Bone marrow (tissue), 2 donors: ENCODE data around the gene RUBCNL.

Experiments
- DNase-seq, 2 donors: peaks; one replicate each; lab custom pipeline; 2025; lab: John Stamatoyannopoulos, UW

RUBCNL gene

GRCh38 chr13:46340631-46341111 lies 46.4 kb downstream of the RUBCNL start:
- peak in 1 of 2 donors; percentile 42 for DNase-seq

GRCh38 chr13:46340011-46340410 lies 47.0 kb downstream of the RUBCNL start:
- no peak for DNase-seq

- DNase-seq, result peak in 1 of 2 donors; percentile 87
These were observed 47.9 kb downstream of the RUBCNL start for GRCh38 chr13:46339035-46339666.

GRCh38 chr13:46337700-46338099 lies 49.4 kb downstream of the RUBCNL start:
- DNase-seq, result no peak

DNA sequence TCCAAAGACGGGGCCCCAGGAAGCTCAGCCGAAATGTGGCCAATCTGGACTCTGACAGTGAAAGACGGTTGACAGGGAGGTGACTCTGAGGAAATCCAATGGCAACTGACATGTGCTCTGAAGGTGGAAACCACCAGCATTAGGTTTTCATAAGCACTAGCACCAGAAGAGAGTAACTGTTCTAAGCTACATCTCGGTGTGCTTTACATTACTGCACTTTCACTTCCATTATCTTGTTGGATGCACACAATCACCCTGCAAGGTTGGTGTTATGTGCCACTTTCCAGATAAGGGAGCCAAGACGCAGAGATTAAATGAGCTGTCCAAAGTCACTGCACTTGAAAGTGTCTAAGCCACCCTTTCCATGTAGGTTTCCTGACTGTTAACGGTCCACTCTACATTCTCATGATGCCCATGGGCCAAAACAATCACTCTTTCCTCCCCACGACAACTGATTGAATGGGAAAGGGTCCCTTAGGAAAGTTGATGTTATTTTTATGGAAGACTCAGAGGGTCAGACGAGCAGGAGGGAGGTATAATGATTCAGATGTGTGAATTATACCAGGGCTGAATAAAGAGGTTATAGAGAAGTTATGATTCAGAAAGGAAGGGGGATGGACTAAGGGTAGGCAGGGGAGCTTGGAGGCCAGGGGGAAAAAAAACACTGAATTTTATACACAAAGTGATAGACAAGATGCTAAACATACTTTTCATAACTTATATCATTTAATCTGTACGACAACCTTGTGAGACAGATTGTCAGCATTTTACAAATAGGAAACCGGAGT lies 52.8 kb downstream of the RUBCNL start:
- DNase-seq, result no peak

GRCh38 chr13:46332772-46333171 lies 54.3 kb downstream of the RUBCNL start:
- DNase-seq, result no peak

- no peak for DNase-seq
These were observed 57.4 kb downstream of the RUBCNL start for GRCh38 chr13:46329624-46330023.

DNA sequence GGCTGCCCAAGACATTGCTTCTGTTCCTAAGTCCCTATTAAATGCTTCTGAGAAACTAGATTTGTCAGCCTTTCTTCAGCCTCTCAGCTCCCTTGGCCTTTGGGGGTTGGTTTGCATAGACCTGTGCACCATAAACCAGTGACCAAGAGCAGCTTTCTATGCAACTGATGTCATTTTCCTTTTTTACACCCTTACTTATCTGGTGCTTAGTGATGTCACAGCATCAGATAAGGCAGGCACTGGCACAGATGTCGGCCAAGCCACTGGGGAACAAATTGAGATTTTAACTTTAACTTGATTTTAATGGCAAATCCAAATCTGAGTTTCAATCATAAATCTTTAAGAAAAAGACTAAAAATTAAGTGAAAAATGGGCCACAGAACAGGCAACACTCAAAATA lies 59.8 kb downstream of the RUBCNL start:
- no peak for DNase-seq

GRCh38 chr13:46324976-46325375 lies 62.1 kb downstream of the RUBCNL start:
- no peak for DNase-seq

DNA sequence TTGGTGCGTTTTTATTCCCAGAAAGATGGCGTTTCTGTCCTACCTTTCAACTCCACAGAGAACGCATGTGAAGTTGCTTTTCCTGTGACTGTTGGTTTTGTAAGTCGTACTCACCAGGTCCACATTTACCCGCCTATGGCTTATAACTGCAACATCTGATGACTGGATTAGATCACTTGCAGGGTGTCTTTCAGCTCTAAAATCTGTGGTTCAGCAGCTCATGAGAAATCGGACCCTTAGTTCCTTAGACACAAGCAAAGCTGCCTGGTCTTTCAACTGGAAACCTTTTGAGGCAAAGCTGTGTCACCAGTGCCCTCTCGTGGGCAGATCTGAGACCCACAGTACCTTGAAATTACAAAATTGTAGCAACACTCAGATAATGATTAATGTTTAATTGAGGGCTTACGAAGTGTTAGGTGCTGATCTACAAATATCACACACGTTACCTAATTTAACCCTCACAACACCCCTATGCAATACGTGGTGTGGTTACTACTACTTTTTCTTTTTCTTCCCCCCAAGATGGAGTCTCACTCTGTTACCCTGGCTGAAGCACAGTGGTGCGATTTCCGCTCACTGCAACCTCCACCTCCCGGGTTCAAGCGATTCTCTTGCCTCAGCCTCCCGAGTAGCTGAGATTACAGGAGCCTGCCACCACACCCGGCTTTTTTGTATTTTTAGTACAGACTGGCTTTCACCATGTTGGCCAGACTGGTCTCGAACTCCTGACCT lies 65.4 kb downstream of the RUBCNL start:
- DNase-seq, result peak in 1 of 2 donors; percentile 51

- DNase-seq, result no peak
These were observed 66.2 kb downstream of the RUBCNL start for GRCh38 chr13:46320821-46321220.

GRCh38 chr13:46320406-46320805 lies 66.6 kb downstream of the RUBCNL start:
- no peak for DNase-seq

- no peak for DNase-seq
These were observed 68.1 kb downstream of the RUBCNL start for GRCh38 chr13:46318986-46319385.

- no peak for DNase-seq
These were observed 69.9 kb downstream of the RUBCNL start for GRCh38 chr13:46317120-46317519.

- DNase-seq, result no peak
These were observed 71.5 kb downstream of the RUBCNL start for GRCh38 chr13:46315491-46316075.

DNA sequence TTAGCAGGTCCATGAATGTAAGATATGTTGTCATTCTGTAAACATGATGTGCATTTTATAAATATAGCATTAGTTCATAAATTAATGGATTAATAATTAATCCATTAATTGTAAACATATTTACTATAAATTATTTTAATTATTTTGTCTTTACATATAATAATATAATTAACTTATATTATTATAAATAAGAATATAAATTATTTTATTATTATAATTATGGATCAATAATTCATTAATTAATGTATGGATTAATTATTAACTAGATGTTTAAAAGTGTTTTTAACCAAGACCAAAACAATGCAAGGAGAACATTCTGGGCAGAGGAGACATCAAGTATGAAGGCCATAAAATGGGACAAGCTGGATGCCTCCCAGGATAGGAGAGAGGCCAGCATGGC lies 72.0 kb downstream of the RUBCNL start:
- no peak for DNase-seq

DNA sequence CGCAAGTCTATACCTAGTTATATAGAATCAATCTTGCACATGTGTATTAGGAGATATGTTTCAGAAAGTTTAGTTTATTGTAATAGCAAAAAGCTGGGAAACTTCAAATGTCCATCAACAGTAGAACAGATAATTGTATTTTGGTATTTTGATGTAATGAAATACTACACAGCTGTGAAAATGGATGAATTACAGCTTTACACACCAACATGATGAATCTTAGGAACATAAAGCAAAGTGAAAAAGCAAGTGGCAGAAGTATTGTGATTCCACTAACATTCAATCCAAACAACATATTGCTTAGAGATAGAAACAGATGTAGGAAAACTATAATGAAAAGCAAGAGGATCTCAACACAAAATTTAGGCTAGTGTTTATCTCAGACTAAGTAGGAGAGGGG lies 72.5 kb downstream of the RUBCNL start:
- DNase-seq, result no peak

DNA sequence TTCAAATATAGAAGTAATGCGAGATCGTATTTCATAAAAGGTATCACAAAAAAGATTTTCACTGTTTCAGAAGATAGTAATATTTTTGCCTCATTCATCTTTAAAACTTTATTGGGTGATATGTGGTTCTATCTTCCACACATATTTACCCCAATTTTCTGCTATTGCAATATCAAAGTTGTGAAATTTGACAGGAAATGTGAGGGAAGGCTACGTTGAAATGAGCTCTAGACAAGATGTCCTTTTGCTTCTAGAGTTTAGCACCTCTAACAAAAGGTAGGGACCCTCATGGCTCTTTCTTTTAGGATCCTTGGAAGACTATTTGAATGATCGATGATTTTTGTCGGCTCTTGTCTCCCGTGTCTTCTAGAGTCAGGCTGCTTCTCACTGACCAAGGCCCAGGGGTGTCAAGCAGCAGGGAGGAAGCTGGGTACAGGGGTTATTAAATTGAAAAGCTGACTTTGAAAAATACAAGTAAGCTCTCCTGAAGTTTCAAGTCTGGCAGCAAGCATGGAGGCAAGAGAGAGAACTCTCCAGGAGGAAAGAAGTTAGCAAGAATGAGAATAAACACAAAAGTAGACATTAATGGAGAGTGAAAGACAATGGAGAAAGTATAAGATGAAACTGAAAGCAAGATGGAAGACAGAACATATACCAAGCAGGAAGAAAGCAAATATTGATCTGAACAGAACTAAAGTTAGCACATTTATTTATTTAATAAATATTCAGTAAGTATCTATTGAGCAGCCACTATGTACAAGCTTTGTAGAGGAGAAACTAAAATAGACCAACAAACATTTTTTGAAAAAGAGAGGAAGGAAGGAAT lies 73.4 kb downstream of the RUBCNL start:
- DNase-seq, result no peak

DNA sequence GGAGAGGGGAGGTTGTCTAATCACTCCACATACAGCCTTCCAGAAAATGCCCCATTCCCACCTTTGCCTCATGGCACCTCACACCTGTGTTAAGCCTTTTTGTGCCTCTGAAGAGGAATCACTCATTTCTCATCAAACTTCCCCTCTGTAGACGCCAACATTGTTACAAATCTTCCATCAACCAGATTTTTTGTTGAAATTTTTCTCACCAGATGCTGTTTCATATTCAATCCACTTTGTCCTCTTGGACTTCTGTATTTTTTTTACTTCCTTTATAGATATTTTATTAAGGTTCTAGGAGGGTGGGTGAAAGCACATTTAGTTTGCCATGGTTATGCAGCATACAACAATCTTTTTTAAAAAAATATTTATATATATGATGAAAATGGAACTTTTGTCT lies 74.0 kb downstream of the RUBCNL start:
- no peak for DNase-seq

GRCh38 chr13:46311217-46311616 lies 75.8 kb downstream of the RUBCNL start:
- DNase-seq, result no peak

GRCh38 chr13:46310066-46310465 lies 77.0 kb downstream of the RUBCNL start:
- DNase-seq, result no peak

GRCh38 chr13:46307554-46307953 lies 79.5 kb downstream of the RUBCNL start:
- DNase-seq, result no peak
